GM12878 (cell line): ENCODE data around the gene AURKAIP1. TPM values are rescaled to one million over a fixed set of nuclear protein-coding genes. Genes with fewer than 3 reads are reported as not detected.

Experiments
- BHLHE40 ChIP-seq, 2 experiments: fragments of 450-650 bp in 1 of 2; IDR thresholded peaks; 2 replicates each; pipeline ENCODE4 v1.6.1; 2011 to 2017; ENCODE audit warnings: low read depth in 2 of 2, borderline replicate concordance in 1 of 2, improper control_type of control experiment in 1 of 2, low read length in 1 of 2, mild to moderate bottlenecking in 1 of 2
- CBX3 ChIP-seq: fragments of 200-600 bp; sonication (generic); IDR thresholded peaks from 2 replicates; pipeline ENCODE4 v1.6.1; 2016; ENCODE audit warnings: low read depth, borderline replicate concordance
- CHD1 ChIP-seq: IDR thresholded peaks from 2 replicates; pipeline ENCODE4 v1.6.1; 2012; ENCODE audit warnings: low read depth, low read length, improper control_type of control experiment
- FOXK2 ChIP-seq: fragments of 450-650 bp; IDR thresholded peaks from 2 replicates; pipeline ENCODE4 v1.6.1; 2017; ENCODE audit warnings: mild to moderate bottlenecking, moderate library complexity
- KAT2A ChIP-seq: conservative IDR thresholded peaks from 2 replicates; pipeline ENCODE4 v1.6.1; 2011; ENCODE audit warnings: low read depth, low read length; ENCODE audit not compliant: control insufficient read depth
- KDM1A ChIP-seq: fragments of 200-600 bp; sonication (generic); IDR thresholded peaks from 2 replicates; pipeline ENCODE4 v1.6.1; 2016; ENCODE audit warnings: borderline replicate concordance
- KLF5 ChIP-seq: fragments of 450-650 bp; IDR thresholded peaks from 2 replicates; pipeline ENCODE4 v1.6.1; 2014; ENCODE audit warnings: mild to moderate bottlenecking; ENCODE audit not compliant: partially characterized antibody
- MYB ChIP-seq: fragments of 150-350 bp; IDR thresholded peaks from 2 replicates; pipeline ENCODE4 v1.6.1; 2014; ENCODE audit warnings: mild to moderate bottlenecking, low read depth, low read length, borderline replicate concordance
- NRF1 ChIP-seq: conservative IDR thresholded peaks from 2 replicates; pipeline ENCODE4 v1.6.1; 2011; ENCODE audit warnings: mild to moderate bottlenecking, low read depth, low read length, improper control_type of control experiment
- POLR2AphosphoS5 ChIP-seq: IDR thresholded peaks from 2 replicates; pipeline ENCODE4 v1.6.1; 2011; ENCODE audit warnings: mild to moderate bottlenecking, low read length, inconsistent platforms
- RUNX3 ChIP-seq: IDR thresholded peaks from 2 replicates; pipeline ENCODE4 v1.6.1; 2012; ENCODE audit warnings: low read length, inconsistent platforms
- SMAD1 ChIP-seq: fragments of 450-650 bp; IDR thresholded peaks from 2 replicates; pipeline ENCODE4 v1.6.1; 2018; ENCODE audit warnings: mild to moderate bottlenecking, low read depth; ENCODE audit not compliant: partially characterized antibody
- SMARCA5 ChIP-seq: fragments of 450-650 bp; IDR thresholded peaks from 2 replicates; pipeline ENCODE4 v1.6.1; 2017; ENCODE audit warnings: mild to moderate bottlenecking
- SP1 ChIP-seq: IDR thresholded peaks from one replicate; pipeline ENCODE4 v1.6.1; 2011; ENCODE audit warnings: low read depth, low read length
- SREBF2 ChIP-seq: IDR thresholded peaks from 2 replicates; pipeline ENCODE4 v1.6.1; 2012; ENCODE audit warnings: mild to moderate bottlenecking, low read length
- SRF ChIP-seq, 2 experiments: IDR thresholded peaks; 2 replicates each; pipeline ENCODE4 v1.6.1; 2011; ENCODE audit warnings: low read depth in 2 of 2, low read length in 2 of 2, mild to moderate bottlenecking in 1 of 2, moderate library complexity in 1 of 2
- polyA plus RNA-seq, 11 experiments: library from polyadenylated mRNA; depleted of rRNA in 4 of 11; unstranded in 6 of 11; stranded (reverse) in 5 of 11; fragments of >200 nt; fragmentation: Nextera tagmentation in 4 of 11; fragmentation: Illumina TruSeq in 1 of 11; extraction: Ambion mirVana in 4 of 11; extraction: Trizol in 1 of 11; gene quantifications; 1 replicate in 1 of 11; 2 replicates in 10 of 11; pipeline versions ENCODE4 v1.2.1 to v1.2.3, GENCODE V29; 2011 to 2016; ENCODE audit warnings: inconsistent platforms in 2 of 11, missing spikeins in 2 of 11, low read depth in 1 of 11
- total RNA-seq, 4 experiments: library from RNA; depleted of rRNA in 3 of 4; stranded (reverse); fragments of >200 nt in 3 of 4; fragmentation: Illumina TruSeq in 1 of 4; extraction: Trizol in 1 of 4; gene quantifications; 2 replicates each; pipeline versions ENCODE4 v1.2.1 to v1.2.3, GENCODE V29; 2013 to 2021
- TF ChIP-seq, protein P1 (sequence below): fragments of 450-650 bp; formaldehyde crosslinking; IDR thresholded peaks from 2 replicates; pipeline ENCODE4 v1.4.0; 2022; ENCODE audit warnings: mild to moderate bottlenecking, moderate library complexity
- TF ChIP-seq, protein P2 (sequence below): fragments of 450-650 bp; IDR thresholded peaks from 2 replicates; pipeline ENCODE4 v1.6.1; 2017; ENCODE audit warnings: mild to moderate bottlenecking, low read depth, inconsistent platforms; ENCODE audit not compliant: poor library complexity, severe bottlenecking
- TF ChIP-seq, protein P3 (sequence below): fragments of 450-650 bp; IDR thresholded peaks from 2 replicates; pipeline ENCODE4 v1.6.1; 2017; ENCODE audit warnings: mild to moderate bottlenecking, moderate library complexity

The AURKAIP1 gene
- total and polyA plus RNA-seq, 10 of the 15 experiments (the other 5 are each of a cell fraction or from before 2014, with no cell fraction given), result 6.5 to 366 (median 120) TPM

DNA sequence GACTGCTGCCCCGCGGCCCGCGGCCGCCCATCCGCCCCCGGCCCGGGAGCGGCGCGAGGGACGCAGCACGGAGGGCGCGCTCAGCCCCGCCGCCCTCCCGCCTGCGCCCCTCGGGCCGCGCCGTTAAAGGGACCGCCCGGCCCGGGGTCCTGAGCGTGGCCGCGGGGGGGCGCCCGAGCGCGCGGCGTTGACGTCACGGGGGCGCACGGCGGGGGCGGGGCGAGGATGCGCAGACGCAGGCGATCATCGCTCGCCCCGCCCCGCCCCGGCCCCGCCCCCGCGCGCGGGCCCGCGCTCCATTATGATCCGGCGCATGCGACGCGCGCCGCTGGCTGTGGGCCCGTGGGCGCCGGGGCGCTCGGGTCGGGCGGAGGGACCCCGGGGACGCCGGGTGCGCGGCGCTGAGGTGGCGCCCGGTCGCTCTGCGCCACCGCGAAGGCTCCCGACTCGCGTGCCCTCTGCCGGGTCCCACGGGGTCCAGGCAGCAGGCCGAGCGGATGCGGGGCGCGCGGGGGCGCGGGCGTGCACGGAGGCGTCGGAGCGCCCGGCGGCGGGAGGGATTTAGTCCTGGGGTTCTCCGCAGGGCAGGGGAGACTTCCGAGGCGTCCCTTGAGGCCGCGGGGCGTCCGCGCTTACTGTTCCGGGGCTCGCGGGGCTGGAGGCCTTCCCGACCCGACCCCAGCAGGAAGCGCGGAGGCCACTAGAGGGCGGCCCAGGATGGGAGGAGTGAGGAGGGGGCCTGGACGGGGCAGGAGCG is 25.6 kb downstream of the AURKAIP1 start, which contains the start of gene DVL1 (continued):
- TF ChIP-seq BHLHE40 (IDR thresholded peaks at IDR 0.05; ENCODE audit: borderline replicate concordance in 1 of 2, low read depth in 2 of 2, low read length in 1 of 2), result peak; percentile 59 to 89; a peak in 3 of 4 replicates
- TF ChIP-seq RUNX3, result no peak
- no peak for TF ChIP-seq POLR2AphosphoS5
- TF ChIP-seq SMARCA5, result peak; percentile 70
- no peak for TF ChIP-seq CBX3
- TF ChIP-seq SP1, result no peak
- no peak for TF ChIP-seq MYB
- no peak for TF ChIP-seq SMAD1
- TF ChIP-seq KDM1A, result no peak
- no peak for TF ChIP-seq NRF1
- no peak for TF ChIP-seq CHD1
- TF ChIP-seq, protein P1, sequence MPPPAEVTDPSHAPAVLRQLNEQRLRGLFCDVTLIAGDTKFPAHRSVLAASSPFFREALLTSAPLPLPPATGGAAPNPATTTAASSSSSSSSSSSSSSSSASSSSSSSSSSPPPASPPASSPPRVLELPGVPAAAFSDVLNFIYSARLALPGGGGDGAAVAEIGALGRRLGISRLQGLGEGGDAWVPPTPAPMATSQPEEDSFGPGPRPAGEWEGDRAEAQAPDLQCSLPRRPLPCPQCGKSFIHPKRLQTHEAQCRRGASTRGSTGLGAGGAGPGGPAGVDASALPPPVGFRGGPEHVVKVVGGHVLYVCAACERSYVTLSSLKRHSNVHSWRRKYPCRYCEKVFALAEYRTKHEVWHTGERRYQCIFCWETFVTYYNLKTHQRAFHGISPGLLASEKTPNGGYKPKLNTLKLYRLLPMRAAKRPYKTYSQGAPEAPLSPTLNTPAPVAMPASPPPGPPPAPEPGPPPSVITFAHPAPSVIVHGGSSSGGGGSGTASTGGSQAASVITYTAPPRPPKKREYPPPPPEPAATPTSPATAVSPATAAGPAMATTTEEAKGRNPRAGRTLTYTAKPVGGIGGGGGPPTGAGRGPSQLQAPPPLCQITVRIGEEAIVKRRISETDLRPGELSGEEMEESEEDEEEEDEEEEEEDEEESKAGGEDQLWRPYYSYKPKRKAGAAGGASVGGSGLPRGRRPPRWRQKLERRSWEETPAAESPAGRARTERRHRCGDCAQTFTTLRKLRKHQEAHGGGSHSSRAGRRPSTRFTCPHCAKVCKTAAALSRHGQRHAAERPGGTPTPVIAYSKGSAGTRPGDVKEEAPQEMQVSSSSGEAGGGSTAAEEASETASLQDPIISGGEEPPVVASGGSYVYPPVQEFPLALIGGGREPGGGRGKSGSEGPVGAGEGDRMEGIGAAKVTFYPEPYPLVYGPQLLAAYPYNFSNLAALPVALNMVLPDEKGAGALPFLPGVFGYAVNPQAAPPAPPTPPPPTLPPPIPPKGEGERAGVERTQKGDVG (CRISPR knock-in tag), result no peak
- TF ChIP-seq KLF5, result peak; percentile 69
- TF ChIP-seq SRF (IDR thresholded peaks at IDR 0.05; ENCODE audit: low read depth in 2 of 2, low read length in 2 of 2), result no peak
- TF ChIP-seq KAT2A, result no peak
- TF ChIP-seq, protein P2, sequence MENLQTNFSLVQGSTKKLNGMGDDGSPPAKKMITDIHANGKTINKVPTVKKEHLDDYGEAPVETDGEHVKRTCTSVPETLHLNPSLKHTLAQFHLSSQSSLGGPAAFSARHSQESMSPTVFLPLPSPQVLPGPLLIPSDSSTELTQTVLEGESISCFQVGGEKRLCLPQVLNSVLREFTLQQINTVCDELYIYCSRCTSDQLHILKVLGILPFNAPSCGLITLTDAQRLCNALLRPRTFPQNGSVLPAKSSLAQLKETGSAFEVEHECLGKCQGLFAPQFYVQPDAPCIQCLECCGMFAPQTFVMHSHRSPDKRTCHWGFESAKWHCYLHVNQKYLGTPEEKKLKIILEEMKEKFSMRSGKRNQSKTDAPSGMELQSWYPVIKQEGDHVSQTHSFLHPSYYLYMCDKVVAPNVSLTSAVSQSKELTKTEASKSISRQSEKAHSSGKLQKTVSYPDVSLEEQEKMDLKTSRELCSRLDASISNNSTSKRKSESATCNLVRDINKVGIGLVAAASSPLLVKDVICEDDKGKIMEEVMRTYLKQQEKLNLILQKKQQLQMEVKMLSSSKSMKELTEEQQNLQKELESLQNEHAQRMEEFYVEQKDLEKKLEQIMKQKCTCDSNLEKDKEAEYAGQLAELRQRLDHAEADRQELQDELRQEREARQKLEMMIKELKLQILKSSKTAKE, result no peak
- no peak for TF ChIP-seq FOXK2
- no peak for TF ChIP-seq SREBF2
- TF ChIP-seq, protein P3, sequence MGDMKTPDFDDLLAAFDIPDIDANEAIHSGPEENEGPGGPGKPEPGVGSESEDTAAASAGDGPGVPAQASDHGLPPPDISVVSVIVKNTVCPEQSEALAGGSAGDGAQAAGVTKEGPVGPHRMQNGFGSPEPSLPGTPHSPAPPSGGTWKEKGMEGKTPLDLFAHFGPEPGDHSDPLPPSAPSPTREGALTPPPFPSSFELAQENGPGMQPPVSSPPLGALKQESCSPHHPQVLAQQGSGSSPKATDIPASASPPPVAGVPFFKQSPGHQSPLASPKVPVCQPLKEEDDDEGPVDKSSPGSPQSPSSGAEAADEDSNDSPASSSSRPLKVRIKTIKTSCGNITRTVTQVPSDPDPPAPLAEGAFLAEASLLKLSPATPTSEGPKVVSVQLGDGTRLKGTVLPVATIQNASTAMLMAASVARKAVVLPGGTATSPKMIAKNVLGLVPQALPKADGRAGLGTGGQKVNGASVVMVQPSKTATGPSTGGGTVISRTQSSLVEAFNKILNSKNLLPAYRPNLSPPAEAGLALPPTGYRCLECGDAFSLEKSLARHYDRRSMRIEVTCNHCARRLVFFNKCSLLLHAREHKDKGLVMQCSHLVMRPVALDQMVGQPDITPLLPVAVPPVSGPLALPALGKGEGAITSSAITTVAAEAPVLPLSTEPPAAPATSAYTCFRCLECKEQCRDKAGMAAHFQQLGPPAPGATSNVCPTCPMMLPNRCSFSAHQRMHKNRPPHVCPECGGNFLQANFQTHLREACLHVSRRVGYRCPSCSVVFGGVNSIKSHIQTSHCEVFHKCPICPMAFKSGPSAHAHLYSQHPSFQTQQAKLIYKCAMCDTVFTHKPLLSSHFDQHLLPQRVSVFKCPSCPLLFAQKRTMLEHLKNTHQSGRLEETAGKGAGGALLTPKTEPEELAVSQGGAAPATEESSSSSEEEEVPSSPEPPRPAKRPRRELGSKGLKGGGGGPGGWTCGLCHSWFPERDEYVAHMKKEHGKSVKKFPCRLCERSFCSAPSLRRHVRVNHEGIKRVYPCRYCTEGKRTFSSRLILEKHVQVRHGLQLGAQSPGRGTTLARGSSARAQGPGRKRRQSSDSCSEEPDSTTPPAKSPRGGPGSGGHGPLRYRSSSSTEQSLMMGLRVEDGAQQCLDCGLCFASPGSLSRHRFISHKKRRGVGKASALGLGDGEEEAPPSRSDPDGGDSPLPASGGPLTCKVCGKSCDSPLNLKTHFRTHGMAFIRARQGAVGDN, result peak; percentile 70
